Lung (tissue), 12 donors: ENCODE results near the gene COX7A2L. TPM values are rescaled to one million over a fixed set of nuclear protein-coding genes. Genes with fewer than 3 reads are reported as not detected.

Experiments used
- ATAC-seq: fragments of 200-7000 bp; cut with Tn5 transposase; one replicate; pipeline ENCODE4 v1.9.1; 2020; ENCODE audit warnings: moderate number of reproducible peaks; ENCODE audit not compliant: insufficient read depth, low FRiP score
- DNase-seq, 3 donors: peaks; one replicate each; pipeline ENCODE4 v3.0.0-alpha.2; 2013 to 2017
- H3K27ac ChIP-seq, 2 donors: one replicate each; pipeline ENCODE4 v1.5.1; 2013; ENCODE audit warnings: mild to moderate bottlenecking in 2 of 2, moderate library complexity in 2 of 2, control low read depth in 1 of 2, inconsistent platforms in 1 of 2, low read depth in 1 of 2, low read length in 1 of 2
- H3K27me3 ChIP-seq, 3 donors: one replicate each; pipeline ENCODE4 v1.5.1; 2013; ENCODE audit warnings: low read length in 2 of 3; ENCODE audit not compliant: control insufficient read depth in 3 of 3, insufficient read depth in 3 of 3
- H3K36me3 ChIP-seq, 4 donors: one replicate each; pipeline ENCODE4 v1.5.1; 2013; ENCODE audit warnings: low read length in 4 of 4, mild to moderate bottlenecking in 1 of 4, moderate library complexity in 1 of 4; ENCODE audit not compliant: control insufficient read depth in 4 of 4, insufficient read depth in 4 of 4
- H3K4me1 ChIP-seq, 5 donors: one replicate each; pipeline ENCODE4 v1.5.1; 2013; ENCODE audit warnings: low read length in 5 of 5, mild to moderate bottlenecking in 2 of 5, moderate library complexity in 1 of 5; ENCODE audit not compliant: control insufficient read depth in 5 of 5, insufficient read depth in 5 of 5
- H3K4me3 ChIP-seq: one replicate; pipeline ENCODE4 v1.5.1; 2013; ENCODE audit warnings: mild to moderate bottlenecking, control low read depth, moderate library complexity
- H3K9ac ChIP-seq, 2 donors: one replicate each; pipeline ENCODE4 v1.5.1; 2013; ENCODE audit warnings: low read length in 2 of 2, control low read depth in 1 of 2; ENCODE audit not compliant: insufficient read depth in 1 of 2
- H3K9me3 ChIP-seq, 4 donors: one replicate each; pipeline ENCODE4 v1.5.1; 2013; ENCODE audit warnings: low read length in 3 of 4, mild to moderate bottlenecking in 1 of 4, moderate library complexity in 1 of 4; ENCODE audit not compliant: control insufficient read depth in 4 of 4, insufficient read depth in 3 of 4
- CTCF ChIP-seq: IDR thresholded peaks from 2 replicates; pipeline ENCODE4 v1.5.1; 2012; ENCODE audit warnings: mild to moderate bottlenecking; ENCODE audit errors: control extremely low read depth, extremely low read depth
- WGBS, 2 donors: extraction: QIAGEN DNeasy Blood & Tissue Kit; methylation state at CpG; one replicate each; pipeline ENCODE4 v1.1.7; 2013; 5-methylcytosine and 5-hydroxymethylcytosine counted together
- polyA plus RNA-seq, 2 donors: library from polyadenylated mRNA; stranded (reverse); fragments of 200-250 nt; gene quantifications; one replicate each; pipeline ENCODE4 v1.2.1, GENCODE V29; 2013
- total RNA-seq, 2 donors: library from RNA; depleted of rRNA in 1 of 2; stranded (reverse); fragments of >200 nt in 1 of 2; gene quantifications; one replicate each; pipeline ENCODE4 v1.2.1, GENCODE V29; 2014 to 2021
- donor health status: control.
- donor health status: control.
- donor health status: Bipolar disorder and iron deficiency.
- donor health status: healthy.
- donor health status: DM: yes; HTN: yes; CAD: no.

The COX7A2L gene
- total and polyA plus RNA-seq, 4 donors: 80.4 to 113 (median 103) TPM

GRCh38 chr2:42324949-42325348, 36.1 kb downstream of the COX7A2L start:
- DNase-seq: no peak
- TF ChIP-seq CTCF: no peak
- H3K36me3 ChIP-seq: peaks cover 7 to 56% (median 15%) of the 10 kb centered on the region in 4 donors
- no peak overlapping the region for H3K27ac ChIP-seq
- peaks cover 0 to 7% (median 0%) of the 10 kb centered on the region in 5 donors for H3K4me1 ChIP-seq
- no peak for ATAC-seq
- no peaks in the 10 kb centered on the region for H3K9me3 ChIP-seq
- 60 to 83% methylated on average over 2 of the region's 2 CpGs for WGBS, 2 donors
- no peaks in the 10 kb centered on the region for H3K27me3 ChIP-seq
- no peak overlapping the region for H3K4me3 ChIP-seq
- no peak overlapping the region for H3K9ac ChIP-seq

- no peak overlapping the region for H3K27ac ChIP-seq
- ATAC-seq (no peak), DNase-seq (no peak)
- H3K9me3 ChIP-seq: no peaks in the 10 kb centered on the region
- H3K9ac ChIP-seq: no peak overlapping the region
- H3K4me1 ChIP-seq: peaks cover 0 to 7% (median 0%) of the 10 kb centered on the region in 5 donors
- 99 to 100% methylated on average over 4 of the region's 4 CpGs for WGBS, 2 donors
- no peak for TF ChIP-seq CTCF
- H3K4me3 ChIP-seq: no peak overlapping the region
- H3K27me3 ChIP-seq: no peaks in the 10 kb centered on the region
- H3K36me3 ChIP-seq: peaks cover 2 to 54% (median 9%) of the 10 kb centered on the region in 4 donors
Measured at GRCh38 chr2:42324244-42324643, 36.8 kb downstream of the COX7A2L start.

- no peaks in the 10 kb centered on the region for H3K27me3 ChIP-seq
- peak in 2 of 3 donors; percentile 32 to 44 for DNase-seq
- no peak overlapping the region for H3K4me3 ChIP-seq
- H3K4me1 ChIP-seq: peaks cover 0 to 11% (median 0%) of the 10 kb centered on the region in 5 donors
- no peak overlapping the region for H3K9ac ChIP-seq
- no peaks in the 10 kb centered on the region for H3K9me3 ChIP-seq
- TF ChIP-seq CTCF: no peak
- H3K27ac ChIP-seq: no peak overlapping the region
- H3K36me3 ChIP-seq: peaks cover 8 to 54% (median 14%) of the 10 kb centered on the region in 4 donors
- 68 to 81% methylated on average over 2 of the region's 2 CpGs for WGBS, 2 donors
- no peak for ATAC-seq
Measured at GRCh38 chr2:42321452-42322064, 39.5 kb downstream of the COX7A2L start.

GRCh38 chr2:42319265-42319664, 41.8 kb downstream of the COX7A2L start:
- no peak overlapping the region for H3K4me3 ChIP-seq
- WGBS, 2 donors: 93% methylated on average over 5 of the region's 5 CpGs

More at GRCh38 chr2:42319265-42319664, 41.8 kb downstream of the COX7A2L start:
- Histone ChIP-seq H3K27me3 (no peaks in the 10 kb centered on the region), H3K9me3 (no peaks in the 10 kb centered on the region), H3K36me3 (peaks cover 4 to 44% (median 16%) of the 10 kb centered on the region in 4 donors), H3K9ac (no peak overlapping the region), H3K4me1 (peaks cover 0 to 21% (median 0%) of the 10 kb centered on the region in 5 donors), H3K27ac (no peak overlapping the region)
- no peak for DNase-seq
- no peak for TF ChIP-seq CTCF
- ATAC-seq: no peak
